Measurements from ENCODE around the gene TMEM107.

Gene TMEM107

GRCh38 chr17:8189041-8189710 is 13.0 kb upstream of the TMEM107 start:
- H3K4me2 ChIP-seq (ENCODE audit: low read length) = peak overlapping the region; percentile 92
- TF ChIP-seq EZH2phosphoT487 (IDR thresholded peaks at IDR 0.05; ENCODE audit: low read depth) = no peak
- TF ChIP-seq CTCF (IDR thresholded peaks at IDR 0.05; ENCODE audit: low read depth, low read length) = no peak
- H3K27ac ChIP-seq (ENCODE audit: low read length) = peak overlapping the region; percentile 62

GRCh38 chr17:8188263-8188839 is 12.2 kb upstream of the TMEM107 start:
- Histone ChIP-seq H3K4me3 (ENCODE audit: low read length) (peak overlapping the region; percentile 89), H3K9ac (ENCODE audit: low read length) (peak overlapping the region; percentile 76; the same call in 1 of the 2 replicates), H3K27me3 (ENCODE audit: low read depth, low read length) (no peaks in the 10 kb centered on the region), H3K9me3 (ENCODE audit: insufficient read depth, low read length) (no peaks in the 10 kb centered on the region), H3K79me2 (ENCODE audit: low read length) (peaks cover 7% of the 10 kb centered on the region; the same call in 1 of the 2 replicates), H3K4me2 (ENCODE audit: low read length) (peak overlapping the region; percentile 92), H3K36me3 (replicated peaks; ENCODE audit: low read depth, low read length) (no peaks in the 10 kb centered on the region), H3K4me1 (ENCODE audit: low read length) (peaks cover 31% of the 10 kb centered on the region), H2AFZ (ENCODE audit: low read depth, low read length) (no peak overlapping the region), H3K27ac (ENCODE audit: low read length) (peak overlapping the region; percentile 93), H4K20me1 (ENCODE audit: insufficient read depth, low read length) (peaks cover 11% of the 10 kb centered on the region)
- TF ChIP-seq EZH2phosphoT487 (IDR thresholded peaks at IDR 0.05; ENCODE audit: low read depth) (no peak), CTCF (IDR thresholded peaks at IDR 0.05; ENCODE audit: low read depth, low read length) (no peak)

More at GRCh38 chr17:8189041-8189710, 13.0 kb upstream of the TMEM107 start:
- Histone ChIP-seq H4K20me1 (ENCODE audit: insufficient read depth, low read length) (peaks cover 11% of the 10 kb centered on the region), H2AFZ (ENCODE audit: low read depth, low read length) (no peak overlapping the region), H3K27me3 (ENCODE audit: low read depth, low read length) (no peaks in the 10 kb centered on the region), H3K4me1 (ENCODE audit: low read length) (peaks cover 31% of the 10 kb centered on the region), H3K9me3 (ENCODE audit: insufficient read depth, low read length) (no peaks in the 10 kb centered on the region), H3K79me2 (ENCODE audit: low read length) (peaks cover 7% of the 10 kb centered on the region; the same call in 1 of the 2 replicates), H3K4me3 (ENCODE audit: low read length) (peak overlapping the region; percentile 89), H3K36me3 (replicated peaks; ENCODE audit: low read depth, low read length) (no peaks in the 10 kb centered on the region), H3K9ac (ENCODE audit: low read length) (peak overlapping the region; percentile 76)

- Histone ChIP-seq H3K79me2 (ENCODE audit: low read length) (peaks cover 7% of the 10 kb centered on the region; the same call in 1 of the 2 replicates), H3K36me3 (replicated peaks; ENCODE audit: low read depth, low read length) (no peaks in the 10 kb centered on the region), H3K4me1 (ENCODE audit: low read length) (peaks cover 31% of the 10 kb centered on the region), H3K27ac (ENCODE audit: low read length) (peak overlapping the region; percentile 93), H3K9me3 (ENCODE audit: insufficient read depth, low read length) (no peaks in the 10 kb centered on the region), H2AFZ (ENCODE audit: low read depth, low read length) (no peak overlapping the region), H3K27me3 (ENCODE audit: low read depth, low read length) (no peaks in the 10 kb centered on the region), H3K4me2 (ENCODE audit: low read length) (peak overlapping the region; percentile 92), H3K9ac (ENCODE audit: low read length) (peak overlapping the region; percentile 77), H3K4me3 (ENCODE audit: low read length) (peak overlapping the region; percentile 89), H4K20me1 (ENCODE audit: insufficient read depth, low read length) (peaks cover 11% of the 10 kb centered on the region)
- TF ChIP-seq EZH2phosphoT487 (IDR thresholded peaks at IDR 0.05; ENCODE audit: low read depth) = no peak
- TF ChIP-seq CTCF (IDR thresholded peaks at IDR 0.05; ENCODE audit: low read depth, low read length) = no peak; the same call in 1 of the 2 replicates
Observed at GRCh38 chr17:8187517-8188262, 11.5 kb upstream of the TMEM107 start.
